SK-N-SH treated with all-trans-retinoic acid at 6 μM for 48 hours (cell line): ENCODE results near the gene KRT83.

Experiments
- ATAC-seq: fragments of 200-7000 bp; cut with Tn5 transposase; 3 replicates; pipeline ENCODE4 v1.9.1; 2020; ENCODE audit warnings: mild to moderate bottlenecking, moderate library complexity
- ARNTL ChIP-seq: fragments of 450-650 bp; formaldehyde crosslinking; IDR thresholded peaks from 2 replicates; pipeline ENCODE4 v1.5.0; 2020; ENCODE audit warnings: low read depth, mild to moderate bottlenecking, moderate library complexity, borderline replicate concordance
- BACH2 ChIP-seq: fragments of 250-450 bp; sonication (Bioruptor Pico); IDR thresholded peaks from 2 replicates; pipeline ENCODE4 v1.9.0; 2021; ENCODE audit warnings: mild to moderate bottlenecking, borderline replicate concordance
- CREB5 ChIP-seq: fragments of 250-450 bp; sonication (Bioruptor Pico); IDR thresholded peaks from 2 replicates; pipeline ENCODE4 v1.5.1; 2020; ENCODE audit warnings: low read depth, mild to moderate bottlenecking, moderate library complexity
- CSDC2 ChIP-seq: fragments of 250-450 bp; sonication (Bioruptor Pico); IDR thresholded peaks from 2 replicates; pipeline ENCODE4 v1.5.0; 2020; ENCODE audit warnings: mild to moderate bottlenecking, moderate library complexity
- CSRNP3 ChIP-seq: fragments of 250-450 bp; sonication (Bioruptor Pico); IDR thresholded peaks from 2 replicates; pipeline ENCODE4 v1.5.1; 2021; ENCODE audit warnings: mild to moderate bottlenecking, moderate library complexity
- ESRRG ChIP-seq: fragments of 250-450 bp; sonication (Bioruptor Pico); IDR thresholded peaks from 2 replicates; pipeline ENCODE4 v1.6.1; 2021; ENCODE audit warnings: mild to moderate bottlenecking
- GLIS3 ChIP-seq: fragments of 250-450 bp; sonication (Bioruptor Pico); IDR thresholded peaks from 2 replicates; pipeline ENCODE4 v1.5.0; 2020; ENCODE audit warnings: mild to moderate bottlenecking, moderate library complexity
- ISL1 ChIP-seq: fragments of 250-450 bp; sonication (Bioruptor Pico); IDR thresholded peaks from 2 replicates; pipeline ENCODE4 v2.1.2; 2022; ENCODE audit warnings: mild to moderate bottlenecking, moderate library complexity
- OSR1 ChIP-seq: fragments of 250-450 bp; sonication (Bioruptor Pico); IDR thresholded peaks from 2 replicates; pipeline ENCODE4 v1.8.0; 2022; ENCODE audit warnings: moderate library complexity, mild to moderate bottlenecking, inconsistent platforms
- PATZ1 ChIP-seq: fragments of 250-450 bp; sonication (Bioruptor Pico); IDR thresholded peaks from 2 replicates; pipeline ENCODE4 v1.8.0; 2020; ENCODE audit warnings: mild to moderate bottlenecking, moderate library complexity, borderline replicate concordance
- POU6F1 ChIP-seq: fragments of 250-450 bp; sonication (Bioruptor Pico); IDR thresholded peaks from 2 replicates; pipeline ENCODE4 v1.8.0; 2021; ENCODE audit warnings: low read depth, mild to moderate bottlenecking, moderate library complexity, borderline replicate concordance
- PPARA ChIP-seq: fragments of 250-450 bp; sonication (Bioruptor Pico); IDR thresholded peaks from 2 replicates; pipeline ENCODE4 v1.5.0; 2020; ENCODE audit warnings: mild to moderate bottlenecking, borderline replicate concordance
- RARB ChIP-seq: fragments of 250-450 bp; sonication (Bioruptor Pico); IDR thresholded peaks from 2 replicates; pipeline ENCODE4 v1.8.0; 2021; ENCODE audit warnings: mild to moderate bottlenecking, moderate library complexity
- SNAI2 ChIP-seq: fragments of 250-450 bp; sonication (Bioruptor Pico); IDR thresholded peaks from 2 replicates; pipeline ENCODE4 v1.5.0; 2020; ENCODE audit warnings: mild to moderate bottlenecking, moderate library complexity
- TCF4 ChIP-seq: fragments of 250-450 bp; sonication (Bioruptor Pico); IDR thresholded peaks from 2 replicates; pipeline ENCODE4 v1.8.0; 2021; ENCODE audit warnings: mild to moderate bottlenecking, moderate library complexity, borderline replicate concordance
- TOX ChIP-seq: fragments of 250-450 bp; sonication (Bioruptor Pico); IDR thresholded peaks from 2 replicates; pipeline ENCODE4 v1.8.0; 2021; ENCODE audit warnings: mild to moderate bottlenecking, moderate library complexity, borderline replicate concordance
- TSHZ2 ChIP-seq: fragments of 250-450 bp; sonication (Bioruptor Pico); IDR thresholded peaks from 2 replicates; pipeline ENCODE4 v1.5.0; 2020; ENCODE audit warnings: mild to moderate bottlenecking, moderate library complexity
- ZC3H10 ChIP-seq: fragments of 250-450 bp; sonication (Bioruptor Pico); IDR thresholded peaks from 2 replicates; pipeline ENCODE4 v1.5.1; 2021; ENCODE audit warnings: mild to moderate bottlenecking, moderate library complexity
- ZFP3 ChIP-seq: fragments of 250-450 bp; sonication (Bioruptor Pico); IDR thresholded peaks from 2 replicates; pipeline ENCODE4 v1.5.0; 2020; ENCODE audit warnings: mild to moderate bottlenecking, moderate library complexity
- ZFP30 ChIP-seq: fragments of 450-650 bp; formaldehyde crosslinking; IDR thresholded peaks from 2 replicates; pipeline ENCODE4 v1.5.0; 2022; ENCODE audit warnings: mild to moderate bottlenecking, moderate library complexity
- ZNF565 ChIP-seq: fragments of 450-650 bp; formaldehyde crosslinking; conservative IDR thresholded peaks from 2 replicates; pipeline ENCODE4 v1.5.0; 2020; ENCODE audit warnings: low read depth, mild to moderate bottlenecking, moderate library complexity
- ZNF70 ChIP-seq: fragments of 450-650 bp; formaldehyde crosslinking; IDR thresholded peaks from 2 replicates; pipeline ENCODE4 v1.5.0; 2020; ENCODE audit warnings: mild to moderate bottlenecking, moderate library complexity
- ZNF8 ChIP-seq: fragments of 450-650 bp; formaldehyde crosslinking; IDR thresholded peaks from 2 replicates; pipeline ENCODE4 v1.5.0; 2020; ENCODE audit warnings: mild to moderate bottlenecking, moderate library complexity

Gene KRT83

GRCh38 chr12:52335598-52336262 lies 14.5 kb upstream of the KRT83 start:
- TF ChIP-seq RARB (CRISPR knock-in tag) (no peak), TSHZ2 (CRISPR knock-in tag) (peak; percentile 46; the same call in 1 of the 2 replicates), ISL1 (CRISPR knock-in tag) (0 out of 2 replicates have a peak, but pooled peaks have one; percentile 8), TCF4 (CRISPR knock-in tag) (peak; percentile 32; the same call in 1 of the 2 replicates)
- no peak for ATAC-seq

GRCh38 chr12:52334185-52334584 lies 13.0 kb upstream of the KRT83 start:
- ATAC-seq = no peak
- TF ChIP-seq RARB (CRISPR knock-in tag) = no peak
- no peak for TF ChIP-seq BACH2
- no peak for TF ChIP-seq ZFP3
- TF ChIP-seq OSR1 (CRISPR knock-in tag) = no peak
- no peak for TF ChIP-seq GLIS3 (CRISPR knock-in tag)
- TF ChIP-seq ARNTL (CRISPR knock-in tag) = no peak
- TF ChIP-seq CSRNP3 (CRISPR knock-in tag) = no peak
- no peak for TF ChIP-seq CREB5
- TF ChIP-seq POU6F1 = no peak
- no peak for TF ChIP-seq ESRRG (CRISPR knock-in tag)
- TF ChIP-seq PPARA (CRISPR knock-in tag) = no peak
- TF ChIP-seq ZNF8 = no peak
- no peak; the same call in 1 of the 2 replicates for TF ChIP-seq ISL1 (CRISPR knock-in tag)
- TF ChIP-seq ZNF565 (CRISPR knock-in tag) = no peak
- no peak for TF ChIP-seq ZFP30 (CRISPR knock-in tag)
- TF ChIP-seq ZNF70 (CRISPR knock-in tag) = no peak
- no peak for TF ChIP-seq TOX (CRISPR knock-in tag)
- TF ChIP-seq ZC3H10 (CRISPR knock-in tag) = no peak
- no peak for TF ChIP-seq PATZ1
- no peak for TF ChIP-seq TCF4 (CRISPR knock-in tag)

GRCh38 chr12:52333321-52333720 lies 12.1 kb upstream of the KRT83 start:
- no peak for ATAC-seq
- TF ChIP-seq ZC3H10 (CRISPR knock-in tag) = no peak
- no peak for TF ChIP-seq ISL1 (CRISPR knock-in tag)
- TF ChIP-seq ZNF70 (CRISPR knock-in tag) = no peak
- TF ChIP-seq BACH2 = no peak
- TF ChIP-seq CSRNP3 (CRISPR knock-in tag) = no peak
- TF ChIP-seq SNAI2 (CRISPR knock-in tag) = no peak
- no peak for TF ChIP-seq GLIS3 (CRISPR knock-in tag)
- no peak for TF ChIP-seq ZNF8
- no peak for TF ChIP-seq CSDC2 (CRISPR knock-in tag)
- TF ChIP-seq PPARA (CRISPR knock-in tag) = no peak
- no peak for TF ChIP-seq TSHZ2 (CRISPR knock-in tag)
- TF ChIP-seq TCF4 (CRISPR knock-in tag) = no peak
- TF ChIP-seq ESRRG (CRISPR knock-in tag) = no peak
- no peak for TF ChIP-seq RARB (CRISPR knock-in tag)
